GM10266 (cell line): ENCODE results near the gene PSMG3.

Experiments used
- DNase-seq: peaks from one replicate; pipeline ENCODE4 v3.0.0; 2012; ENCODE audit errors: extremely low spot score
- TF ChIP-seq, protein P1 (sequence below): IDR thresholded peaks from 2 replicates; pipeline ENCODE4 v1.5.1; 2012; ENCODE audit warnings: mild to moderate bottlenecking, low read depth; ENCODE audit not compliant: control insufficient read depth, insufficient read depth; ENCODE audit errors: missing control alignments

The PSMG3 gene

DNA sequence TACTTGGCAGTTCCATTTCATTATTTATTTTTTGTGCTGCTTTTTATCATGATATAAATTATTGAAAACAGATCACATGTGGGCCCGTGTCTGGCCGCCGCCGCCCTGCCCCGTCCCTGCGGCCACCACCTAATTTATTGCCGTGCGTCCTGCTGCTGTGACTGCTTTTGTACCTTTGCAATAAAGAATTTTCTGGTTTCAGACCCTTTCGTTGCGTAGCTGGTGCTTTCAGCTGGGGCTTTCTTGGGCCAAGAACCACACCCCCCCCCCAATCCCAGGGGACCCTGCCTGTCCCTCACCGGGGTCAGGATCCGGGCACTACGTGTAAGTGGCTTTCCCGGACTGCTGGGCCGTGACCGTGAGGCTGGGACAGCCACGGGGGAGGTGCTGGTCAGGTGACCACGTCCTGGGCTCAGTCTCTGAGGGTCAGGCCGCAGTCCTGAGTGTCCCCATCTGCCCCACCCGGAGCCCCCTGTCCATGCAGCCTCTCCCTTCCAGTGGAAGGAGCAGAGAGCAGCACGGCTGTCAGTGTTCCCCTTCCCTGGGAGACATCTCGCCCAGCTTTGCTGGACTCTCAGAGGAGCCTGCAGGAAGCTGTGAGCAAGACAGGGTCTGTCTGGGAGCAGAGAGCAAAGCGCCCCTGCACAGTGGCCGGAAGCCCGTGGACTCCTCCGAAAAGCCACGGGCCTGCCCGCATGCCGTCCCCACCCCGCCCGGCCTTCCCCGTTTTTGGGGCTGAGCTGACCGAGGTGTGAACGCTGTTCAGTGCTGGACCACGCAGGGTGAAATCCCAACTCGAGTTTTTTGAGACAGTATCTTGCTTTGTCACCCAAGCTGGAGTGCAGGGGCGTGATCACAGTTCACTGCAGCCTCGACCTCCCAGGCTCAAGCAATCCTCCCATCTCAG, 26.7 kb downstream of the PSMG3 start:
- TF ChIP-seq, protein P1, sequence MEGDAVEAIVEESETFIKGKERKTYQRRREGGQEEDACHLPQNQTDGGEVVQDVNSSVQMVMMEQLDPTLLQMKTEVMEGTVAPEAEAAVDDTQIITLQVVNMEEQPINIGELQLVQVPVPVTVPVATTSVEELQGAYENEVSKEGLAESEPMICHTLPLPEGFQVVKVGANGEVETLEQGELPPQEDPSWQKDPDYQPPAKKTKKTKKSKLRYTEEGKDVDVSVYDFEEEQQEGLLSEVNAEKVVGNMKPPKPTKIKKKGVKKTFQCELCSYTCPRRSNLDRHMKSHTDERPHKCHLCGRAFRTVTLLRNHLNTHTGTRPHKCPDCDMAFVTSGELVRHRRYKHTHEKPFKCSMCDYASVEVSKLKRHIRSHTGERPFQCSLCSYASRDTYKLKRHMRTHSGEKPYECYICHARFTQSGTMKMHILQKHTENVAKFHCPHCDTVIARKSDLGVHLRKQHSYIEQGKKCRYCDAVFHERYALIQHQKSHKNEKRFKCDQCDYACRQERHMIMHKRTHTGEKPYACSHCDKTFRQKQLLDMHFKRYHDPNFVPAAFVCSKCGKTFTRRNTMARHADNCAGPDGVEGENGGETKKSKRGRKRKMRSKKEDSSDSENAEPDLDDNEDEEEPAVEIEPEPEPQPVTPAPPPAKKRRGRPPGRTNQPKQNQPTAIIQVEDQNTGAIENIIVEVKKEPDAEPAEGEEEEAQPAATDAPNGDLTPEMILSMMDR: no peak
- DNase-seq: no peak

DNA sequence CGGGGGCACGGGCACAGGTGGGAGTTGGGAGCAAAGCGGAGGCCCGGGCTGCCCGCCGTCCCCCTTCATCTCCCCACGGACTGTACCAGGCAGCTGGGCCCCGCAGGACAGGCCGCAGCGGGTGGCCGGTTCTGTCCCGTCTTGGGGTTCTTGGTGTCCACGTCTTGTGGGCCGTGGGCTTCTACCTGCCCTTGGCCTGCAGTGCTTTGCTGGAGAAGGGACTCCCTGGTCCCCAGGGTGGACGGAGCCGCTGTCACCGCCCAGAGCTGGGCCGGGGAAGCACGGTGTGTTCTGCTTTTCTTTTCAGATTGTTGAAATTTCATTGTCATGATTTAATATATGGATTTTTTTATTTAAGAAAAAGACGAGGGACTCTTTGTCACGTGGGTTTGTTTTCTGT, 27.5 kb downstream of the PSMG3 start:
- TF ChIP-seq, protein P1: no peak
- DNase-seq: no peak

DNA sequence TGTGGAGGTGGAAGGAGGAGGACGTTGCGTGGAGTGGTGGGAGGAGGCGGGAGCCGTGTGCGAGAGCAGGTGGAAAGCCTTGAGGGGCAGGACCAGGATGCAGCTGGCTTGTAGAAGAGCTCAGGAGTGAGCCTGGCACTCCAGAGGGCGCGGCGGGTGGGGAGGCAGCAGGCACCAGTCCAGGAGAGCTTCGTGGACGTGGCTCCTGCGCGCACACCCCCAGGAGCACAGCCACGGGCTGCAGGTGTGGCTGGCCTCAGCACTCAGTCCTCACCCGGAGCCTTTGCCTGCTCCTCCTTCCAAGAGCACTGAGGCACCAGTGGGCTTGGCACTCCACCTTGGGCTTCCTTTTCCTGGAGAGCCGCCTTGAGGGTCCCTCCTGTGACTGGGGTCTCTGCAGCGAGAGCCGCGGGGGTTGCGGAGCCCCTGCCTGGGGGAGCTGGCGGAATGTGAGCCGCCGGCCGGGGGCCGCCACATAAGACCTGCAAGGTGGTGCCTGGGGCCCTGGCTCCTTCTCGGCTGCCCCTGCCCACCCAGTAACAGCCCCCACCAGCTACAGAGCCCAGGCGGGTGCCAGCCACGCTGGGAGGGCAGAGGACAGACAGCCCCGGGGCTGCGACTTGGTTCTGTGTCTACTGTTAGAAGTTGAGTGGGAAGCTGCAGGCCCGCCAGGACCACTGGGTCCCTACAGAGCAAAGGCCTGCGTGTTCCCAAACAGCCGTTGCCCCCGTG, 28.2 kb downstream of the PSMG3 start:
- DNase-seq: no peak
- TF ChIP-seq, protein P1: no peak

DNA sequence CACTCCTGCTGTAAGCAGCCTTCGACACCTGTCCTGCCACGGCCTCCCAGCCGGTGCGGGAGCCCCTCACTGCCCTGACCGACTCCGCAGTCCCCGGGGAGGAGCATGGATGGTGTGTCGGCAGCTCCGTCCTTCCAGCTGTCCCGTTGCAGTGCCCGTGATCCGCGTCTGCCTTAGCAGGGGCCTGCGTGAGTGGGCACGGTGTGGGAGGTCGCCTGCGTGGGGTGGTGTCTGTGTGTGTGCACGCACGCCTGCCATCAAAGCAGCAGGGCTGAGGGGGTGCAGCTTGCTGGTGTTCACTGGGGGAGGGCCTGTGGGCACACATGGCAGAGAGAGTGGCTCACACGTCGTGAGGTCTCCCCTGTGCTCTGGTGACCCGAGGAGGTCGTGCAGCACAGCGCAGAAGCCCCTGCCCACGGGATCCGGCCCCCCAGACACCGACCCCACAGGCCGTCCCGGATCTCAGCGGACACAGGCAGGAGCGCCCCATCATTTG, 29.0 kb downstream of the PSMG3 start:
- TF ChIP-seq, protein P1: no peak
- no peak for DNase-seq

DNA sequence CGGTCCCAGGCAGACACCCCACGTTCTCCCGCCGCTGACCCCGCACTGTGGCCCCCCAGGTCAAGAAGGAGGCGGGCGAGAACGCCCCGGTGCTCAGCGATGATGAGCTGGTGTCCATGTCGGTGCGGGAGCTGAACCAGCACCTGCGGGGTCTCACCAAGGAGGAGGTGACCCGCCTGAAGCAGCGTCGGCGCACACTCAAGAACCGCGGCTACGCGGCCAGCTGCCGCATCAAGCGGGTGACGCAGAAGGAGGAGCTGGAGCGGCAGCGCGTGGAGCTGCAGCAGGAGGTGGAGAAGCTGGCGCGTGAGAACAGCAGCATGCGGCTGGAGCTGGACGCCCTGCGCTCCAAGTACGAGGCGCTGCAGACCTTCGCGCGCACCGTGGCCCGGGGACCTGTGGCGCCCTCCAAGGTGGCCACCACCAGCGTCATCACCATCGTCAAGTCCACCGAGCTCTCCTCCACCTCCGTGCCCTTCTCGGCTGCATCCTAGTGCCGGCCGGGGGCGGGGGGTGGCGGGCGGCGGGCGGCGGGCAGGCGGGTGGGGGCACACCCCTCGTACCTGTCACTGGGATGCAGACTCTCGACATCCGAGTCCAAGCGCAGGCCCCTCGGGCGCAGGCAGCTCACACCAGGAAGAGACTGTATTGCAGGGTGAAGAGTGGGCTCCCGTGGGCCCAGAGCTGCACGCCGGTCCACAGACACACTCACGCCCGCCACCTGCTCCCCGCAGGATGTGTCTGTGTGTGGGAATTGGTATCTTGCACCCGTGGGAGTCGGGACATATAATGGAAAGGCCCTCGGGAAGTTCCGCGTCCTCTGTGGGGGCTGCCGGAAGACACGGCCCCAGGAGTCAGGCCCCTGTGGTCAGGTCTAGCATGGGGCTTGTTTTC, 29.7 kb downstream of the PSMG3 start:
- DNase-seq: no peak
- TF ChIP-seq, protein P1: no peak

DNA sequence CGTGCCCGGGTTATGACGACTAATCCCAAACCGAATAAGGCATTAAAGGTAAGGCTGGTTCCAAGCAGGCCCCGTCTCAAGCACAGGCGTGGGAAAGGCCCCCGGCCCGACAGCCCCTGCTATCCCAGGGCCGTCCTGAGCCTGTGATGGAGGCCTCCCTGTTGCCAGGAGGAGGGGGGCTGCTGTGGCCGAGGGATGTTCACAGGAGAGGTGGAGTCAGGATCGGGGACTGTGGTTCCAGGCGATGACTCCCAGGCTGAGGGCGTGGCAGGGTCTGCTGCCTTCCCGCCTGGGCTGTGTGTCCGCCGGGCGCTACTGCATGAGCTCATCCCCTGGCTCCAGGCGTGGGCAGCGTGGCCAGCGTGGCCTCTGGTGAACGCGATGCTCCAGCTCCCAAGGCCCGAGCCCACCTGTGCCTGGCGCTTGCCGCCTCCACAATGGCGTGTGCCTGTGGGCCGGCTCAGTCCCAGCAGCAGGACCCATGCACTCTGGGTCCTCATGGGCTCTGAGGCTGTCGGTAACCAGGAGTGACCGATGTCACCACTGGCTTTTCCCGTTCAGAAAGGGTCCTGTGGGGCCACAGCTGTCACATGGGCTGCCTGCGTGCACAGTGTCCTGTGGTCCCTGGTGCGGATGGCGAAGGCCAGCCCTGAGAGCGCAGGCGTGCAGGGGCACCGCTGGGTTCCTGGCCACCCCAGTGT, 30.5 kb downstream of the PSMG3 start:
- TF ChIP-seq, protein P1: no peak
- DNase-seq: no peak
